HCT116 (cell line): ENCODE measurements around the gene ADGRA1. TPM values are rescaled to one million over a fixed set of nuclear protein-coding genes. Genes with fewer than 3 reads are reported as not detected.

ENCODE experiments used
- ATAC-seq: fragments of 200-7000 bp; cut with Tn5 transposase; 2 replicates; pipeline ENCODE4 v1.9.1; 2020; ENCODE audit warnings: mild to moderate bottlenecking, moderate library complexity
- BruUV-seq: library from RNA; stranded (reverse); fragments of 400-500 nt; replicated peaks from 2 replicates; lab custom pipeline; 2021; lab: Mats Ljungman, UMichigan
- CTCF ChIA-PET: fragments of 300-600 bp; sonication (Branson Sonifier 250); formaldehyde crosslinking; loops from one replicate; lab custom pipeline; 2021; ENCODE audit warnings: antibody characterized with exemption; lab: Charles Lee
- POLR2A ChIA-PET: fragments of 300-600, 350-600 bp; sonication (Branson Sonifier 250); formaldehyde crosslinking; loops from one replicate; lab custom pipeline; 2021; ENCODE audit warnings: antibody characterized with exemption; lab: Charles Lee
- RAD21 ChIA-PET, 2 experiments: fragments of 300-600 bp; sonication (Branson Sonifier 250); formaldehyde crosslinking; loops; one replicate each; lab custom pipeline; 2023; ENCODE audit warnings: low total read pairs in 2 of 2; ENCODE audit not compliant: uncharacterized antibody in 2 of 2, unreplicated experiment in 2 of 2, low non-redundant PET in 1 of 2; lab: Charles Lee
- DNase-seq: peaks from one replicate; pipeline ENCODE4 v3.0.0-alpha.2; 2010; ENCODE audit warnings: low read depth, low spot score
- H2AFZ ChIP-seq: fragments of 200-600 bp; shearing (Covaris generic), sonication (generic); 2 replicates; pipeline ENCODE4 v1.6.1; 2017; ENCODE audit warnings: low read depth, mixed run types, mixed read lengths, antibody characterized with exemption, low read length; ENCODE audit not compliant: poor library complexity, severe bottlenecking
- H3K27ac ChIP-seq: 2 replicates; pipeline ENCODE4 v1.5.1; 2012; ENCODE audit warnings: low read depth, low read length
- H3K27me3 ChIP-seq: fragments of 200-600 bp; sonication (generic); 2 replicates; pipeline ENCODE4 v1.6.1; 2016; ENCODE audit warnings: mixed run types, low read length, mixed read lengths; ENCODE audit not compliant: insufficient read depth
- H3K36me3 ChIP-seq, 2 experiments: fragments of 200-500 bp in 1 of 2; fragments of 200-600 bp in 1 of 2; sonication (Bioruptor generic) in 1 of 2; sonication (generic) in 1 of 2; 2 replicates each; pipeline versions ENCODE4 v1.5.1 to v1.6.1; 2014 to 2016; ENCODE audit warnings: low read length in 2 of 2, inconsistent platforms in 1 of 2, mixed read lengths in 1 of 2, mixed run types in 1 of 2; ENCODE audit not compliant: insufficient read depth in 2 of 2, control insufficient read depth in 1 of 2
- H3K4me1 ChIP-seq, 2 experiments: fragments of 200-600 bp in 1 of 2; sonication (generic) in 1 of 2; 2 replicates each; pipeline versions ENCODE4 v1.5.1 to v1.6.1; 2012 to 2017; ENCODE audit warnings: low read length in 2 of 2, inconsistent platforms in 1 of 2, mild to moderate bottlenecking in 1 of 2, mixed read lengths in 1 of 2, mixed run types in 1 of 2, moderate library complexity in 1 of 2; ENCODE audit not compliant: insufficient read depth in 2 of 2, control insufficient read depth in 1 of 2
- H3K4me2 ChIP-seq: fragments of 200-600 bp; sonication (generic); 2 replicates; pipeline ENCODE4 v1.6.1; 2017; ENCODE audit warnings: mixed run types, low read length, mixed read lengths
- H3K4me3 ChIP-seq, 2 experiments: fragments of 200-600 bp in 1 of 2; sonication (generic) in 1 of 2; replicated peaks in 1 of 2; 2 replicates each; pipeline ENCODE4 v1.5.1; 2011 to 2016; ENCODE audit warnings: low read length in 2 of 2, control low read depth in 1 of 2, low read depth in 1 of 2, mild to moderate bottlenecking in 1 of 2, mixed read lengths in 1 of 2, mixed run types in 1 of 2
- H3K79me2 ChIP-seq: fragments of 200-600 bp; sonication (generic); 2 replicates; pipeline ENCODE4 v1.6.1; 2017; ENCODE audit warnings: mild to moderate bottlenecking, mixed run types, low read length, moderate library complexity, mixed read lengths; ENCODE audit not compliant: insufficient read depth
- H3K9ac ChIP-seq: fragments of 200-600 bp; sonication (generic); 2 replicates; pipeline ENCODE4 v1.6.1; 2016; ENCODE audit warnings: low read length, mixed read lengths
- H3K9me2 ChIP-seq: fragments of 200-600 bp; sonication (generic), shearing (Covaris generic); 2 replicates; pipeline ENCODE4 v1.6.1; 2017; ENCODE audit warnings: mixed run types, mild to moderate bottlenecking, moderate library complexity; ENCODE audit not compliant: insufficient read depth
- H3K9me3 ChIP-seq, 2 experiments: fragments of 200-500 bp in 1 of 2; fragments of 200-600 bp in 1 of 2; sonication (Bioruptor generic) in 1 of 2; sonication (generic) in 1 of 2; 2 replicates each; pipeline ENCODE4 v1.6.1; 2014 to 2017; ENCODE audit warnings: low read length in 2 of 2, mixed read lengths in 2 of 2, inconsistent platforms in 1 of 2, low read depth in 1 of 2, mild to moderate bottlenecking in 1 of 2, mixed run types in 1 of 2, moderate library complexity in 1 of 2; ENCODE audit not compliant: control insufficient read depth in 1 of 2, insufficient read depth in 1 of 2
- H4K20me1 ChIP-seq: fragments of 200-600 bp; sonication (generic), shearing (Covaris generic); 2 replicates; pipeline ENCODE4 v1.6.1; 2017; ENCODE audit warnings: mixed run types, mild to moderate bottlenecking, moderate library complexity; ENCODE audit not compliant: insufficient read depth
- CEBPB ChIP-seq: IDR thresholded peaks from 2 replicates; pipeline ENCODE4 v1.6.1; 2012; ENCODE audit warnings: low read depth
- CTCF ChIP-seq, 3 experiments: fragments of 200-600 bp in 1 of 3; sonication (generic) in 1 of 3; IDR thresholded peaks in 2 of 3; conservative IDR thresholded peaks in 1 of 3; 2 replicates each; pipeline ENCODE4 v1.5.1; 2012 to 2017; ENCODE audit warnings: low read depth in 2 of 3, low read length in 2 of 3, antibody characterized with exemption in 1 of 3, borderline replicate concordance in 1 of 3, control low read depth in 1 of 3, mild to moderate bottlenecking in 1 of 3, mixed read lengths in 1 of 3, mixed run types in 1 of 3, moderate library complexity in 1 of 3; ENCODE audit not compliant: insufficient read depth in 1 of 3
- EGR1 ChIP-seq: IDR thresholded peaks from 2 replicates; pipeline ENCODE4 v1.6.1; 2012; ENCODE audit warnings: low read depth
- ELF1 ChIP-seq: IDR thresholded peaks from 2 replicates; pipeline ENCODE4 v1.6.1; 2012; ENCODE audit warnings: low read depth, borderline replicate concordance
- EZH2 ChIP-seq: fragments of 200-600 bp; sonication (generic); IDR thresholded peaks from 2 replicates; pipeline ENCODE4 v1.6.1; 2017; ENCODE audit warnings: antibody characterized with exemption, mixed run types
- EZH2phosphoT487 ChIP-seq: fragments of 200-600 bp; IDR thresholded peaks from 2 replicates; pipeline ENCODE4 v1.6.1; 2018; ENCODE audit warnings: antibody characterized with exemption, borderline replicate concordance
- FOSL1 ChIP-seq: IDR thresholded peaks from 2 replicates; pipeline ENCODE4 v1.6.1; 2012; ENCODE audit warnings: low read depth
- MAX ChIP-seq: IDR thresholded peaks from 2 replicates; pipeline ENCODE4 v1.6.1; 2012
- POLR2A ChIP-seq: IDR thresholded peaks from 2 replicates; pipeline ENCODE4 v1.7.0; 2011; ENCODE audit warnings: borderline replicate concordance; ENCODE audit not compliant: insufficient read depth, insufficient read length; ENCODE audit errors: extremely low read depth
- POLR2AphosphoS5 ChIP-seq: IDR thresholded peaks from 2 replicates; pipeline ENCODE4 v1.6.1; 2011; ENCODE audit warnings: mild to moderate bottlenecking, low read depth, low read length, moderate library complexity
- RAD21 ChIP-seq: IDR thresholded peaks from 2 replicates; pipeline ENCODE4 v1.6.1; 2012; ENCODE audit warnings: low read depth, mild to moderate bottlenecking
- SIN3A ChIP-seq: IDR thresholded peaks from 2 replicates; pipeline ENCODE4 v1.6.1; 2012; ENCODE audit warnings: low read depth
- SRF ChIP-seq: IDR thresholded peaks from 2 replicates; pipeline ENCODE4 v1.6.1; 2012; ENCODE audit warnings: low read depth
- TCF7L2 ChIP-seq: IDR thresholded peaks from 2 replicates; pipeline ENCODE4 v1.7.0; 2011; ENCODE audit warnings: borderline replicate concordance, inconsistent platforms; ENCODE audit not compliant: insufficient read depth, insufficient read length; ENCODE audit errors: extremely low read depth
- ZBTB33 ChIP-seq: IDR thresholded peaks from 2 replicates; pipeline ENCODE4 v1.6.1; 2011; ENCODE audit warnings: mild to moderate bottlenecking, low read length, moderate library complexity; ENCODE audit not compliant: insufficient replicate concordance; ENCODE audit errors: extremely low read depth
- ZNF274 ChIP-seq: fragments of 200-500 bp; sonication (Bioruptor generic); IDR thresholded peaks from 2 replicates; pipeline ENCODE4 v1.6.1; 2014; ENCODE audit warnings: mild to moderate bottlenecking, low read depth, low read length, inconsistent platforms
- intact Hi-C: fragments of 100-400 bp; cut with micrococcal nuclease; formaldehyde crosslinking; loops from 2 replicates; pipeline ENCODE4 v1.10.0; 2022
- total RNA-seq: library from RNA; stranded (reverse); gene quantifications from one replicate; pipeline ENCODE4 v1.2.1, GENCODE V29; 2021; ENCODE audit not compliant: unreplicated experiment
- TF ChIP-seq, protein P1 (sequence below): IDR thresholded peaks from 2 replicates; pipeline ENCODE4 v1.6.1; 2012
- TF ChIP-seq, protein P2 (sequence below): IDR thresholded peaks from 2 replicates; pipeline ENCODE4 v1.6.1; 2012; ENCODE audit warnings: low read depth

ADGRA1 gene
- total RNA-seq, 1 experiment from 2014 or later, result not detected

DNA sequence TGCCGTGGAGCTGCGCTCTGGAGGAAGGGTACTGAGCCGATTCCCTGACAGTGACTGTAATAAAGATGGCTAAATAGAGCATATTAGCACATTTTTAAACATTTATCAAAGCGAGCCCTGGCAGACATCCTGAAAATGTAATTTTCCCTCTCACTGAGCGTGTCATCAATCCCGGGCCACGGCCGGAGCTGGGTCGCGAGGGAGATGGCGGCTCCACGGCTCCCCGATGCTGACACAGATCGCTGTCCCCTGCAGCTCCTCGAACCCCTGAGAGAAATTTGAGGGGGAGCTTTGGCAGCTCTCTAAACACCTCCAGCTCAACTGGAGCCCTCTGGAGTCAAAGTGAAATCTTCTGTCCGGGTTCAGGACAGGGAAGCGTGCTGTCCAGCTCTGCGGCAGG is 44.9 kb upstream of the ADGRA1 start:
- no peaks in the 10 kb centered on the region for H3K9me3 ChIP-seq
- H3K9ac ChIP-seq, result no peak overlapping the region
- no peaks in the 10 kb centered on the region for H3K4me1 ChIP-seq
- no peaks in the 10 kb centered on the region for H4K20me1 ChIP-seq
- no peak for DNase-seq
- no TSS peak for BruUV-seq
- no peaks in the 10 kb centered on the region for H3K79me2 ChIP-seq
- RAD21 ChIA-PET, result no interaction called here
- H3K27me3 ChIP-seq, result no peaks in the 10 kb centered on the region
- no peak overlapping the region for H3K4me3 ChIP-seq
- no peaks in the 10 kb centered on the region for H3K9me2 ChIP-seq
- H3K27ac ChIP-seq, result no peak overlapping the region
- TF ChIP-seq POLR2AphosphoS5 (no peak), ZBTB33 (no peak), CEBPB (no peak), SRF (no peak), RAD21 (no peak), FOSL1 (no peak), MAX (no peak), EGR1 (no peak), TCF7L2 (no peak), EZH2phosphoT487 (no peak), ELF1 (no peak), SIN3A (no peak), CTCF (IDR thresholded peaks at IDR 0.05 in 2 of 3, conservative IDR thresholded peaks at IDR 0.05 in 1 of 3; ENCODE audit: borderline replicate concordance in 1 of 3, insufficient read depth in 1 of 3, low read depth in 2 of 3, low read length in 2 of 3) (no peak), ZNF274 (no peak), POLR2A (no peak), EZH2 (no peak)
- TF ChIP-seq, protein P1, sequence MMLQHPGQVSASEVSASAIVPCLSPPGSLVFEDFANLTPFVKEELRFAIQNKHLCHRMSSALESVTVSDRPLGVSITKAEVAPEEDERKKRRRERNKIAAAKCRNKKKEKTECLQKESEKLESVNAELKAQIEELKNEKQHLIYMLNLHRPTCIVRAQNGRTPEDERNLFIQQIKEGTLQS, result no peak
- TF ChIP-seq, protein P2, sequence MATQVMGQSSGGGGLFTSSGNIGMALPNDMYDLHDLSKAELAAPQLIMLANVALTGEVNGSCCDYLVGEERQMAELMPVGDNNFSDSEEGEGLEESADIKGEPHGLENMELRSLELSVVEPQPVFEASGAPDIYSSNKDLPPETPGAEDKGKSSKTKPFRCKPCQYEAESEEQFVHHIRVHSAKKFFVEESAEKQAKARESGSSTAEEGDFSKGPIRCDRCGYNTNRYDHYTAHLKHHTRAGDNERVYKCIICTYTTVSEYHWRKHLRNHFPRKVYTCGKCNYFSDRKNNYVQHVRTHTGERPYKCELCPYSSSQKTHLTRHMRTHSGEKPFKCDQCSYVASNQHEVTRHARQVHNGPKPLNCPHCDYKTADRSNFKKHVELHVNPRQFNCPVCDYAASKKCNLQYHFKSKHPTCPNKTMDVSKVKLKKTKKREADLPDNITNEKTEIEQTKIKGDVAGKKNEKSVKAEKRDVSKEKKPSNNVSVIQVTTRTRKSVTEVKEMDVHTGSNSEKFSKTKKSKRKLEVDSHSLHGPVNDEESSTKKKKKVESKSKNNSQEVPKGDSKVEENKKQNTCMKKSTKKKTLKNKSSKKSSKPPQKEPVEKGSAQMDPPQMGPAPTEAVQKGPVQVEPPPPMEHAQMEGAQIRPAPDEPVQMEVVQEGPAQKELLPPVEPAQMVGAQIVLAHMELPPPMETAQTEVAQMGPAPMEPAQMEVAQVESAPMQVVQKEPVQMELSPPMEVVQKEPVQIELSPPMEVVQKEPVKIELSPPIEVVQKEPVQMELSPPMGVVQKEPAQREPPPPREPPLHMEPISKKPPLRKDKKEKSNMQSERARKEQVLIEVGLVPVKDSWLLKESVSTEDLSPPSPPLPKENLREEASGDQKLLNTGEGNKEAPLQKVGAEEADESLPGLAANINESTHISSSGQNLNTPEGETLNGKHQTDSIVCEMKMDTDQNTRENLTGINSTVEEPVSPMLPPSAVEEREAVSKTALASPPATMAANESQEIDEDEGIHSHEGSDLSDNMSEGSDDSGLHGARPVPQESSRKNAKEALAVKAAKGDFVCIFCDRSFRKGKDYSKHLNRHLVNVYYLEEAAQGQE, result no peak
- intact Hi-C loops, result no loop called here
- no peak overlapping the region for H3K4me2 ChIP-seq
- CTCF ChIA-PET, result no interaction called here
- ATAC-seq, result no peak
- no peaks in the 10 kb centered on the region for H3K36me3 ChIP-seq
- H2AFZ ChIP-seq, result no peak overlapping the region
- POLR2A ChIA-PET, result no interaction called here
